Karpas-422 (cell line): ENCODE measurements around the gene BRD9. TPM values are rescaled to one million over a fixed set of nuclear protein-coding genes. Genes with fewer than 3 reads are reported as not detected.

ENCODE experiments used
- DNase-seq: peaks from one replicate; pipeline ENCODE4 v3.0.0-alpha.2; 2015
- H2AFZ ChIP-seq: fragments of 200-600 bp; sonication (generic); 2 replicates; pipeline ENCODE4 v1.6.1; 2014; ENCODE audit warnings: antibody characterized with exemption, low read length, mixed read lengths
- H3K27ac ChIP-seq: fragments of 200-600 bp; sonication (generic); 2 replicates; pipeline ENCODE4 v1.5.1; 2014; ENCODE audit warnings: mild to moderate bottlenecking, low read length, moderate library complexity
- H3K27me3 ChIP-seq: fragments of 200-600 bp; sonication (generic); 2 replicates; pipeline ENCODE4 v1.6.1; 2014; ENCODE audit warnings: low read length, mixed read lengths
- H3K36me3 ChIP-seq: fragments of 200-600 bp; sonication (generic); 2 replicates; pipeline ENCODE4 v1.6.1; 2014; ENCODE audit warnings: low read length, mixed read lengths; ENCODE audit not compliant: insufficient read depth
- H3K4me1 ChIP-seq: fragments of 200-600 bp; sonication (generic); 2 replicates; pipeline ENCODE4 v1.6.1; 2014; ENCODE audit warnings: mild to moderate bottlenecking, low read length, mixed read lengths
- H3K4me2 ChIP-seq: fragments of 200-600 bp; sonication (generic); 2 replicates; pipeline ENCODE4 v1.6.1; 2014; ENCODE audit warnings: low read length, low read depth, mild to moderate bottlenecking; ENCODE audit not compliant: poor library complexity, severe bottlenecking
- H3K4me3 ChIP-seq: fragments of 200-600 bp; sonication (generic); 2 replicates; pipeline ENCODE4 v1.5.1; 2014; ENCODE audit warnings: mild to moderate bottlenecking, antibody characterized with exemption, low read length, mixed read lengths
- H3K79me2 ChIP-seq: fragments of 200-600 bp; sonication (generic); 2 replicates; pipeline ENCODE4 v1.6.1; 2014; ENCODE audit warnings: mild to moderate bottlenecking, low read length, mixed read lengths
- H3K9ac ChIP-seq: fragments of 200-600 bp; sonication (generic); 2 replicates; pipeline ENCODE4 v1.6.0; 2014; ENCODE audit warnings: low read length
- H3K9me2 ChIP-seq: fragments of 200-600 bp; sonication (generic), shearing (Covaris generic); replicated peaks from 2 replicates; pipeline ENCODE4 v1.6.0; 2014; ENCODE audit warnings: mild to moderate bottlenecking, low read length, moderate library complexity; ENCODE audit not compliant: insufficient read depth
- H3K9me3 ChIP-seq: fragments of 300-700, 200-600 bp; sonication (generic); 2 replicates; pipeline ENCODE4 v1.6.1; 2014; ENCODE audit warnings: low read length, mixed read lengths
- H4K20me1 ChIP-seq: fragments of 200-600 bp; sonication (generic); 2 replicates; pipeline ENCODE4 v1.6.1; 2014; ENCODE audit warnings: mild to moderate bottlenecking, antibody characterized with exemption, low read length, low read depth; ENCODE audit not compliant: insufficient read depth
- total RNA-seq: library from RNA; depleted of rRNA; stranded (reverse); fragments of >200 nt; shearing (Covaris generic); gene quantifications from 2 replicates; pipeline ENCODE4 v1.2.3, GENCODE V29; 2014; ENCODE audit warnings: low replicate concordance

BRD9 gene
- total RNA-seq, 1 experiment from 2014 or later = 25.7 TPM

DNA sequence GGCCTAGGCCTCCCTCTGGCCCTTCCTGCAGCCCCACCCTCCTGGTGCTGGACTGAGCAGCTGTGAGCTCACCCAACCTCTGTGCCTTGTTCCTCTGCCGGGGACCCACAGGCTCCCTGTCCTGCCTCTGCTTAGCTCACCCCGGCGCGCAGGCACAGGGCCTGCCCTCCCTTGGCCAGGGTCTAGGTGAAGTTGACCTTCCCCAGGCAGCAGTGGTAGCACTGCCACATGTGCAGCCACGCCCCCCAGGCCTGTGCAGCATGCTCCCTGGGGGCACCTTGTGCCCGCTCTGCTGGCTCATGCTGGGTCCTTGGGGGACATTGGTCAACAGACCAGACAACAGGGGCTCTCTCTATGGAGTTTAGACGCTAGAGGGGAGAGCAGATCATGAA is 18.2 kb upstream of the BRD9 start:
- Histone ChIP-seq H4K20me1 (no peaks in the 10 kb centered on the region), H3K4me2 (no peak overlapping the region), H3K27me3 (no peaks in the 10 kb centered on the region), H3K9me2 (no peaks in the 10 kb centered on the region), H3K4me1 (no peaks in the 10 kb centered on the region), H2AFZ (no peak overlapping the region), H3K27ac (no peak overlapping the region), H3K4me3 (no peak overlapping the region), H3K79me2 (no peaks in the 10 kb centered on the region), H3K9me3 (no peaks in the 10 kb centered on the region), H3K36me3 (peaks cover 8% of the 10 kb centered on the region; the same call in 1 of the 2 replicates), H3K9ac (no peak overlapping the region)
- no peak for DNase-seq

DNA sequence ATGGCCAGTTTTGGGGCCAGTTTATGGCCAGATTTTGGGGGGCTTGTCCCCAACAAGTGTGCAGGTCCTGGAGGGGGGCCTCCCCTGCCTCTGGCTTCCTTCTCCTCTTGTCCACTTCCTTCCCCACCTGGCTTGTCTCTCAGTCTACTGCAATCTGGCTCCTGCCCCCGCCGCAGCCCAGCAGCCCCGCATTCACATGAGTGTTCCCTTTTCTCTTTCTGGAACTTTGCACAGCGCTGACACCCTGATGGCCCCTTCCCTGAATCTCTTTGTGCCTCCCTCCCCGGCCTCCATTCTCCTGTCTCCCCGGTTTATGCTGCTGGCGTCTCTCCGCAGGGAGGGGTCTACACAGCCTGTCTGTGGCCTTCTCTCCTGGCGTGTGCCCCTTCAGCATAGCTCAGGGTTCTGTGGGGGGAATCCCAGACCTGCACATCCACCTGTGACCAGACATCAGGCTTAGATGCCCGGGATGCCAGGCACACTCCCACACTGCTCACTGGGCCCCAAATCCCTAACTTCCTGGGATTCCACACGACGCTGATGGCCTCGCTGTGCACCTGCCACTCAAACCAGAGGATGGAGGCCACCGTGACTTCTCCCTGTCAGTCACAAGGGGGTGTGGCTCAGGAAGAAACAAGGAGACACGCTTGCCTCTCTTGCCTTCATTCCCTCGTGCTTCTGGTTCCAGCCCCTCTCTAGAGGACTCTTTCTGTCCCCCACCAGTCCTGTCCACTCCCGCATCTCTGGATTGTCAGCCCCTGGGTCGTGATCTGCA is 17.6 kb upstream of the BRD9 start:
- Histone ChIP-seq H3K4me1 (no peaks in the 10 kb centered on the region), H3K4me3 (no peak overlapping the region), H3K9ac (no peak overlapping the region)

DNA sequence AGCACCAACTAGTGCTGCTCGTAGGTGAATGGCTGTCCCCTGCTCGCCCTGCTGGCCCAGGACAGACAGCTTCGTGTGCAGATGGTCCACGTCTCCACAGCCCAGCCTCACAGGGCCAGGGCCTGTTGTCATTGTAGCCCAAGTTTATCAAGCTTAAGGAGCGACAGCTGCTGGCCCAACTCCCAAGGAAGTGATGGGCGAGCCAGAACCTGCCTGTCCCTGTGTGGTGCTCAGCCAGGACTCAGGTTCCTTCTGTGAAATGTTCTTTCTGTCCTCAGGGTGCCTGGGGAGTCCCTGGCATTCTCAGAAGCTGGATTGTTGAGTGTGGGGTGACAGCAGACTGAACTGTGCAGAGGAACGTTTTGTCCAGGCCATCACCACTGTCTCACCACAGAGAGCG is 16.5 kb upstream of the BRD9 start:
- no peak for DNase-seq
- peaks cover 16% of the 10 kb centered on the region; the same call in 1 of the 2 replicates for H3K36me3 ChIP-seq
- no peaks in the 10 kb centered on the region for H3K9me2 ChIP-seq
- no peaks in the 10 kb centered on the region for H4K20me1 ChIP-seq
- H2AFZ ChIP-seq = no peak overlapping the region
- no peaks in the 10 kb centered on the region for H3K9me3 ChIP-seq
- H3K4me2 ChIP-seq = no peak overlapping the region
- no peaks in the 10 kb centered on the region for H3K27me3 ChIP-seq
- H3K4me1 ChIP-seq = no peaks in the 10 kb centered on the region
- no peak overlapping the region for H3K9ac ChIP-seq
- H3K4me3 ChIP-seq = no peak overlapping the region
- no peak overlapping the region for H3K27ac ChIP-seq
- peaks cover 6% of the 10 kb centered on the region for H3K79me2 ChIP-seq

More for the DNA sequence above, 17.6 kb upstream of the BRD9 start:
- H3K36me3 ChIP-seq = peaks cover 11% of the 10 kb centered on the region; the same call in 1 of the 2 replicates
- H3K79me2 ChIP-seq = no peaks in the 10 kb centered on the region
- H2AFZ ChIP-seq = no peak overlapping the region
- H3K9me3 ChIP-seq = no peaks in the 10 kb centered on the region
- no peaks in the 10 kb centered on the region for H4K20me1 ChIP-seq
- H3K4me2 ChIP-seq = no peak overlapping the region
- H3K27ac ChIP-seq = no peak overlapping the region
- DNase-seq = no peak
- H3K27me3 ChIP-seq = no peaks in the 10 kb centered on the region
- H3K9me2 ChIP-seq = no peaks in the 10 kb centered on the region

DNA sequence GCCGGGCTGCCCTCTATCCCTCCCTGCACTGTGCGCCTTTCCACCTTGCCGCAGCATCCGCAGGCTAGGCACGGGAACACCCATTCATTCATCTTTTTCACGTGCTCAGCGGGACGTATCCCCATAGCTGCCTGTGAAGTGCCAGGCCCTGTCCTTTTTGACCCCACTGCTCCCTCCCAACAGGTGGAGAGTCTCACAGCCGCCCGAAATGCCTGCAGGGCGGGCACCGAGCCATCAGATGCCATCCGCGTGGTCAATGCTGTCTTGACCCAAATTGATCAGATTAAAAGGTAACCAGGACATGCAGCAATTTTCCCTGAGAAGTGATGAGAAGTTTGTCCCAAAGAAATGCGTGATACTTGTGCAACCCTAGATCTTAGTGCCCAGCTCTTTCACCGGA is 15.6 kb upstream of the BRD9 start:
- no peak overlapping the region for H3K27ac ChIP-seq

GRCh38 chr5:907366-907910 is 14.8 kb upstream of the BRD9 start:
- no peaks in the 10 kb centered on the region for H3K9me3 ChIP-seq
- DNase-seq = no peak
- no peak overlapping the region for H3K4me2 ChIP-seq
- no peaks in the 10 kb centered on the region for H3K9me2 ChIP-seq
- H3K79me2 ChIP-seq = peaks cover 12% of the 10 kb centered on the region
- H3K27me3 ChIP-seq = no peaks in the 10 kb centered on the region
- H4K20me1 ChIP-seq = no peaks in the 10 kb centered on the region
- no peak overlapping the region for H3K27ac ChIP-seq
- H3K36me3 ChIP-seq = peaks cover 20% of the 10 kb centered on the region; the same call in 1 of the 2 replicates
- no peaks in the 10 kb centered on the region for H3K4me1 ChIP-seq
- H3K4me3 ChIP-seq = no peak overlapping the region
- H3K9ac ChIP-seq = no peak overlapping the region
- H2AFZ ChIP-seq = no peak overlapping the region

More for the DNA sequence above, 15.6 kb upstream of the BRD9 start:
- H3K4me1 ChIP-seq = no peaks in the 10 kb centered on the region
- peaks cover 20% of the 10 kb centered on the region; the same call in 1 of the 2 replicates for H3K36me3 ChIP-seq
- H3K4me2 ChIP-seq = no peak overlapping the region
- H3K9me2 ChIP-seq = no peaks in the 10 kb centered on the region
- no peak overlapping the region for H3K9ac ChIP-seq
- no peaks in the 10 kb centered on the region for H4K20me1 ChIP-seq
- no peaks in the 10 kb centered on the region for H3K9me3 ChIP-seq
- no peak overlapping the region for H3K4me3 ChIP-seq
- peaks cover 12% of the 10 kb centered on the region for H3K79me2 ChIP-seq
- no peaks in the 10 kb centered on the region for H3K27me3 ChIP-seq
- no peak overlapping the region for H2AFZ ChIP-seq
- no peak for DNase-seq

DNA sequence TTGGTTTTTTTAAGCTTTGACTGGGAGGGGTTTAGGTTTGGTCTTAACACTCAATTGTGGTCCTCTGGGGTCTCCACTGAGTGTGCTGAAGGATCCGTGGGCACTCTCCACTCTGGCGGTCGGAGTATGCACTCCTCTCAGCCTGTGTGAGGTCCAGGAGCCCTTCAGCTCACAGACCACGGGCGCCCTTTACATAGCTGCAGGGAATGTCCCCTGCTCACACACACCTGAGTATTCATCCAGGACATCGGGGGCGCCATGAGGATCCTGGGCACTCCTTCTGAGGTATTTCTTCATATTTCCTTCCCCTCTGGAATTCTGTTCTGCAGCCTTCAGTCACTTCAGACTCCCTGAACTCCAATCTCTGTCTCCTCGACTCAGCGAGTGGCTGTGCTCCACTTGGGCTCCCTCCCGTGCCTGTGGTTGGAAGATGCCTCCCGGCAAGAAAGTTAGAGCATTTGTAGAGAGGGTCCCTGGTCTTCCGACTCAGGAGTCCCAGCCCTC is 12.6 kb upstream of the BRD9 start:
- H3K36me3 ChIP-seq = peaks cover 22% of the 10 kb centered on the region; the same call in 1 of the 2 replicates
- no peak for DNase-seq

GRCh38 chr5:903756-904096 is 11.1 kb upstream of the BRD9 start:
- H3K4me3 ChIP-seq = no peak overlapping the region
- H3K79me2 ChIP-seq = peaks cover 14% of the 10 kb centered on the region
- H3K9me3 ChIP-seq = no peaks in the 10 kb centered on the region
- H2AFZ ChIP-seq = no peak overlapping the region
- H3K27ac ChIP-seq = no peak overlapping the region
- no peak overlapping the region for H3K9ac ChIP-seq
- no peaks in the 10 kb centered on the region for H4K20me1 ChIP-seq
- H3K36me3 ChIP-seq = peaks cover 22% of the 10 kb centered on the region; the same call in 1 of the 2 replicates
- H3K4me2 ChIP-seq = no peak overlapping the region
- H3K9me2 ChIP-seq = no peaks in the 10 kb centered on the region
- H3K27me3 ChIP-seq = no peaks in the 10 kb centered on the region
- no peaks in the 10 kb centered on the region for H3K4me1 ChIP-seq
- DNase-seq = no peak

More for the DNA sequence above, 12.6 kb upstream of the BRD9 start:
- H3K4me2 ChIP-seq = no peak overlapping the region
- H3K27ac ChIP-seq = no peak overlapping the region
- H2AFZ ChIP-seq = no peak overlapping the region
- no peaks in the 10 kb centered on the region for H3K9me3 ChIP-seq
- H3K79me2 ChIP-seq = peaks cover 14% of the 10 kb centered on the region
- no peaks in the 10 kb centered on the region for H4K20me1 ChIP-seq
- no peaks in the 10 kb centered on the region for H3K4me1 ChIP-seq
- H3K9me2 ChIP-seq = no peaks in the 10 kb centered on the region
- no peak overlapping the region for H3K4me3 ChIP-seq
- no peak overlapping the region for H3K9ac ChIP-seq
- no peaks in the 10 kb centered on the region for H3K27me3 ChIP-seq

- Histone ChIP-seq H3K4me2 (no peak overlapping the region), H3K36me3 (peaks cover 22% of the 10 kb centered on the region; the same call in 1 of the 2 replicates), H3K4me3 (no peak overlapping the region), H4K20me1 (no peaks in the 10 kb centered on the region), H3K79me2 (peaks cover 14% of the 10 kb centered on the region), H2AFZ (no peak overlapping the region), H3K9me2 (no peaks in the 10 kb centered on the region), H3K27me3 (no peaks in the 10 kb centered on the region), H3K4me1 (no peaks in the 10 kb centered on the region), H3K9ac (no peak overlapping the region), H3K27ac (no peak overlapping the region), H3K9me3 (no peaks in the 10 kb centered on the region)
- no peak for DNase-seq
Measured at GRCh38 chr5:902129-902916, 9.7 kb upstream of the BRD9 start.
